Measurements from ENCODE around the gene ATP1A1. TPM values are rescaled to one million over a fixed set of nuclear protein-coding genes. Genes with fewer than 3 reads are reported as not detected.

ATP1A1 gene
- total and polyA plus RNA-seq, 7 donors: 66.1 to 440 (median 230) TPM

GRCh38 chr1:116397728-116398127 is 24.7 kb downstream of the ATP1A1 start:
- 44 to 58% (median 54%) methylated on average over 5 of the region's 5 CpGs for WGBS, 3 donors
- DNase-seq (no peak), ATAC-seq (peak in 3 of 4 donors; percentile 4 to 11 (median 9))

GRCh38 chr1:116400780-116401179 is 27.7 kb downstream of the ATP1A1 start:
- H3K4me1 ChIP-seq: no peaks in the 10 kb centered on the region
- no peaks in the 10 kb centered on the region for H3K9me3 ChIP-seq
- H3K27ac ChIP-seq: no peak overlapping the region
- 93 to 96% (median 94%) methylated on average over 6 of the region's 6 CpGs for WGBS, 3 donors
- DNase-seq: no peak
- no peak overlapping the region for H3K4me3 ChIP-seq
- intact Hi-C loops (cut with DNase I): no loop called here
- no peak for TF ChIP-seq CTCF (IDR thresholded peaks at IDR 0.05)
- peaks cover 53 to 100% of the 10 kb centered on the region in 2 donors for H3K36me3 ChIP-seq (ENCODE audit: insufficient read depth in 1 of 2, low read depth in 1 of 2)
- H3K27me3 ChIP-seq (ENCODE audit: insufficient read depth in 3 of 3, low read length in 2 of 3): no peaks in the 10 kb centered on the region
- no peak for ATAC-seq

More at GRCh38 chr1:116397728-116398127, 24.7 kb downstream of the ATP1A1 start:
- Histone ChIP-seq H3K4me1 (no peaks in the 10 kb centered on the region), H3K9me3 (no peaks in the 10 kb centered on the region), H3K4me3 (no peak overlapping the region), H3K27ac (no peak overlapping the region), H3K36me3 (ENCODE audit: insufficient read depth in 1 of 2, low read depth in 1 of 2) (peaks cover 38 to 100% of the 10 kb centered on the region in 2 donors), H3K27me3 (ENCODE audit: insufficient read depth in 3 of 3, low read length in 2 of 3) (no peaks in the 10 kb centered on the region)
- no peak for TF ChIP-seq CTCF (IDR thresholded peaks at IDR 0.05)
- intact Hi-C loops (cut with DNase I): no loop called here

GRCh38 chr1:116401646-116402176 is 28.7 kb downstream of the ATP1A1 start:
- Histone ChIP-seq H3K9me3 (no peaks in the 10 kb centered on the region), H3K36me3 (ENCODE audit: insufficient read depth in 1 of 2, low read depth in 1 of 2) (peaks cover 57 to 100% of the 10 kb centered on the region in 2 donors), H3K4me3 (no peak overlapping the region), H3K4me1 (no peaks in the 10 kb centered on the region), H3K27ac (no peak overlapping the region), H3K27me3 (ENCODE audit: insufficient read depth in 3 of 3, low read length in 2 of 3) (no peaks in the 10 kb centered on the region)
- intact Hi-C loops (cut with DNase I): no loop called here
- WGBS, 3 donors: 89 to 95% (median 92%) methylated on average over 3 of the region's 3 CpGs
- ATAC-seq (no peak), DNase-seq (no peak)
- no peak for TF ChIP-seq CTCF (IDR thresholded peaks at IDR 0.05)

- WGBS, 3 donors: 82 to 86% (median 84%) methylated on average over 3 of the region's 3 CpGs
- Histone ChIP-seq H3K9me3 (no peaks in the 10 kb centered on the region), H3K4me1 (no peaks in the 10 kb centered on the region), H3K27ac (no peak overlapping the region), H3K27me3 (ENCODE audit: insufficient read depth in 3 of 3, low read length in 2 of 3) (no peaks in the 10 kb centered on the region), H3K4me3 (no peak overlapping the region), H3K36me3 (ENCODE audit: insufficient read depth in 1 of 2, low read depth in 1 of 2) (peaks cover 55 to 100% of the 10 kb centered on the region in 2 donors)
- TF ChIP-seq CTCF (IDR thresholded peaks at IDR 0.05): no peak
- DNase-seq (no peak), ATAC-seq (no peak)
- intact Hi-C loops (cut with DNase I): no loop called here
These were observed 29.3 kb downstream of the ATP1A1 start for GRCh38 chr1:116402333-116402732.

Measured in psoas muscle (tissue), 8 donors.